HG03097 (cell line): ENCODE measurements around the gene F11R.
"Not testable (repeated sequence)": the region's sequence is repeated elsewhere in the genome, so short reads cannot be mapped to it uniquely, and the experiment has no call there.

Experiments used
- ATAC-seq: cut with Tn5 transposase; IDR thresholded peaks from one replicate; pipeline ENCODE4 v1.9.1; 2021; ENCODE audit not compliant: unreplicated experiment, low FRiP score

Gene F11R

GRCh38 chr1:161044908-161045735 lies 24.2 kb upstream of the F11R start:
- peak; percentile 33 for ATAC-seq

- ATAC-seq, result no peak
Observed at GRCh38 chr1:161044535-161044907, 23.6 kb upstream of the F11R start.

DNA sequence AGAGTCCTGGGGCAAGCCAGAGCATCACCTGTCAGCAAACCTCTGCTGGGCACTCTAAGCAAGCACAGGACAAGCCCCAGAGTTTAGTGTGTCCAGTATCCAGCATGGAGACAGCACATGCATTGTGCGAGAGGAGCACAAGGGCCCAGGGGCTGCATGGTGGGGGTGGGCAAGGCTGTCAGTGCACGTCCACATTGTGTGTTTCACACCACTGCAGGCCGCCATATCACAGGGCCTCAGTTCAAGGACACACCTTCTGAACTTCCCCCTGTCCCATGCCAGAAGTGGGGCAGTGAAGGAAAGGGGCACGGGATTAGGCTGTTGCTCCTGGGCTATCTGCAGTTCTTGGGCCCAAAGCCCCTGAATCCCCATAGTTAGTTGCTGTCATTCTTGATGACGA lies 18.6 kb upstream of the F11R start:
- no peak for ATAC-seq

DNA sequence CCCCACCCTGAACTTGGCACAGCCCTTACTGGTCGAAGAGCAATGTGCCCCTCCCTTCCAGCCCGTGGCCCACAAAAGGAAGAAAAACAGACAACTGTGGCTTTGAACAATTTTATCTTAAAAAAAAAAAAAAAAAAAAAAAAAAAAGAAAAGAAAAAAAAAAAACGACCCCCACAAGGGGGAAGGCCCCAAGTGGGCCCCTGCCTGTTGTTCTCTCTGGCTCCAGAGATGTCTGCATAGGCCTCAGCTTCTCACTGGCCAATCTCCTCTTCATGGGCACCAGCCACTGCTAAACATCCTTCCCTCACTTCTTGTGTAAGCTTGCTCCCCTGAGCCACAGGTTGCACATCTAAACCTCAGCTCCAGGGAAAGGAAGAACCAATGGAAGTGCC lies 18.2 kb upstream of the F11R start:
- no peak for ATAC-seq

DNA sequence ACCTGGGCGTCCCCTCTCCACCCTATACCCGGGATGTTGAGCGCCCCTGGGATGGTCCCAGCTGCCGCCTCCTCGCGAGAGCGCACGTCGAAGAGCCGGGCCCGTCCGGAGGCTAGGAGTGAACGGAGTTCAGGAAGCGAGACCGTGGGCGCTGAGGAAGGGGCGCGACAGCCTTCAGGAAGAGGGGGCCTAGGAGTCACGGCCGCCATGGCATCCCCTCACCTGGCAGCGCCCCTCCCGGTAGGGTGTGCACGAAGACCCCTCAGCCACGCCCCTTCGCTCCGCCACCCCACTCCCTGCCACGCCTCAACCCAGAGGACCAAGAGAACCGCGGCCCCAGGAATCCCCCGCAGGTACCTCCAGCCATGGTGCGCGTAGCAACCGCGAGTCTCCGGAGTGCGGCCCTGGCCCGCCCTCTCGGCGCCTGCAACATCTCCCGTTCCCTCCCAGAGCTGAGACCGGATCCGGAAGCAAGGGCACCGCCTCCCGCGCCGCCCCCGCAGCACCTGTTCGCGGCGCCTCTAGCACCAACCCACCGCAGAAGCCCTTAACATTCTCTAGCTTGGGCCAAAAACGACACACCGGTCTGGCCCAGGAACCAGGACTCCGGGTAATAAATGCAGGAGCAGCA lies 17.7 kb upstream of the F11R start, which contains the start of gene TSTD1:
Gene TSTD1 (minus strand): TSS at position 442 of the 631 bp plus-strand sequence. CDS start 75 bp downstream, at position 367.
- ATAC-seq, result peak; percentile 62

DNA sequence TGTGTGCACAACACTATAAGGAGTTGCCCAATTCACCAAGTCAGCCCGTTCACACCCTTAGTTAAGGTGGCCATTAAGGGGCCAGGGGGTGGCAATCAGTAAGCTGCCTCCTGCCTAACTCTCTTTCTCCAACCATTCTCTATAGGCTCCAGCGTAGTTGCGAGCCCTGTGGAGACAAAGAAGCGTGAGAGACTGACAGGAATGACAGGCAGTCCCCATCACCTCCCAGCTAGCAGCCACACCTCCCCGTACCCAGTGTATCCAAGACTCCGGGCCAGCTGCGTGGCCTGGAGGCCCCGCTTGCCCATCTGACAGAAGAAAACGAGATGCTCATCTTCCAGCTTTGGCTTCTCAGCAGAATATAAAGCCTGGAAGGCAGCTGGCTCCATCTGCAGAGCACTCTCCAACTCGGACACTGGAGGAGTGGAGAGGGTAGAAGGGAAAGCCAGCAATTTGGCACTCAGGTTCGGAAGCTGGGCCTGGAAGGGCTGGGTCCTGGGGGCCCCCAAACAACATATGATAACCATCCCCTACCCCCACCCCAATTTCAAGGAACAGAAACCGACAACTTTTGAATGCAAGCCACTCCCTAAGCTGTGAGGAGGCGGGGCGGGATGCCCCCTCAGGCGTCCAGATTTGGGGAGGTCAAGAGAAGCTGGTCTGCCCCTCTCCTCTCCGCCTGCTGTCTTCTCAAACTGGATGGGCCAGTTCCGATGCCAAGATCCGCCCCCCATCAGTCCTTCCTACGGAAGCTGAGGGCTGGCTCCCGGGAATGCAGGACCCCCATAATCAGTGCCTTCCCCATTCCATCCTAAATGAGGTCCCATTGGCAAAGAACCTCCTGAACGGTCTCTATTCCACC lies 16.9 kb upstream of the F11R start:
- no peak for ATAC-seq

DNA sequence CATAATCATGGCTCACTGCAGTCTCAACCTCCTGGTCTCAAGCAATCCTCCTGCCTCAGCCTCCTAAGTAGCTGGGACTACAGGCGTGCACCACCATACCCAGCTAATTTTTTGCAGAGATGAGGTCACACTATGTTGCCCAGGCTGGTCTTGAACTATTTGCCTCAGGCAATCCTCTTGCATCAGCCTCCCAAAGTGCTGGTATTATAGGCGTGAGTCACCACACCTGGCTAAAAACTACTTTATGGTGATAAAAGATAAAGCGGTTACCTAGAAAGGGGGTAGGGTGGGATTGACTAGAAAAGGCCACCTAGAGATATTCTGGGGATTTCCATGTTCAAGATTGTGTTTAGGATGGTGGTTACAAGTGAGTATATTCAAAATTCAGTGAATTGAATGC lies 12.8 kb upstream of the F11R start:
- no peak for ATAC-seq

GRCh38 chr1:161032409-161032808 lies 11.5 kb upstream of the F11R start:
- no peak for ATAC-seq

DNA sequence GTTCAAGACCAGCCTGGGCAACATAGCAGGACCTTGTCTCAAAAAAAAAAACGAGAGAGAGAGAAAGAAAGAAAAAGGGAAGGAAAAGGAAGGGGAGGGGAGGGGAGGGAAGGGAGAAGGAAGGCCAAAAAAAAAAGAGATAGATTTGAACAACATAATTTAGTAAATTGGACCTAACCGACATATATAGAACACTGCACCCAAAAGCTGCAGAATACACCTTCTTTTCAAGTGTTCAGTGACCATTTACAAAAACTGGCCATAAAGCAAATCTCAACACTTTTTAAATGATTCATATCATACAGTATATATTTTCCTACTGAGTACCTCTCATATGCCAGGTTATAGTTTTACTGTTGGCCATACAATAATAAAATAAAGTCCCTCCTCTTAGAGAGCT lies 10.9 kb upstream of the F11R start:
- no peak for ATAC-seq

DNA sequence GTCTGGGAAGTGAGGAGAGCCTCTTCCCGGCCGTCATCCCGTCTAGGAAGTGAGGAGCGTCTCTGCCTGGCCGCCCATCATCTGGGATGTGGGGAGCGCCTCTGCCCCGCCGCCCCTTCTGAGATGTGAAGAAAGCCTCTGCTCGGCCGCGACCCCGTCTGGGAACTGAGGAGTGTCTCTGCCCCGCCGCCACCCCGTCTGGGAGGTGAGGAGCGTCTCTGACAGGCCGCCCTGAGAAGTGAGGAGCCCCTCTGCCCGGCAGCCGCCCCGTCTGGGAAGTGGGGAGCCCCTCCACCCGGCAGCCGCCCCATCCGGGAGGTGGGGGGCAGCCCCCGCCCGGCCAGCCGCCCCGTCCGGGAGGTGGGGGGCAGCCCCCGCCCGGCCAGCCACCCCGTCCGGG lies 8.5 kb upstream of the F11R start:
- ATAC-seq, result not testable (repeated sequence)

DNA sequence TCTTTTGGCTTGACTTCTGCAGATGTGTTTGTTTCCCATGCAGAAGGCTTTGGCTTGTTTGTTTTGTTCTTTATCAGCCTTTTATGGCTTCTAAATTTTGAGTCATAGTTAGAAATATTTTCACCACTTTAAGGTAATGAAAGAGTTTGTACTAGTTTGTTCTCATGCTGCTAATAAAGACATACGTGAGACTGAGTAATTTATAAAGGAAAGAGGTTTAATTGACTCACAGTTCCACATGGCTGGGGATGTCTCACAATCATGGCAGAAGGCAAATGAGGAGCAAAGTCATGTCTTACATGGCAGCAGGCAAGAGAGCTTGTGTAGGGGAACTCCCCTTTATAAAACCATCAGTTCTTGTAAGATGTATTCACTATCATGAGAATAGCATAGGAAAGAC lies 6.0 kb upstream of the F11R start:
- not testable (repeated sequence) for ATAC-seq

DNA sequence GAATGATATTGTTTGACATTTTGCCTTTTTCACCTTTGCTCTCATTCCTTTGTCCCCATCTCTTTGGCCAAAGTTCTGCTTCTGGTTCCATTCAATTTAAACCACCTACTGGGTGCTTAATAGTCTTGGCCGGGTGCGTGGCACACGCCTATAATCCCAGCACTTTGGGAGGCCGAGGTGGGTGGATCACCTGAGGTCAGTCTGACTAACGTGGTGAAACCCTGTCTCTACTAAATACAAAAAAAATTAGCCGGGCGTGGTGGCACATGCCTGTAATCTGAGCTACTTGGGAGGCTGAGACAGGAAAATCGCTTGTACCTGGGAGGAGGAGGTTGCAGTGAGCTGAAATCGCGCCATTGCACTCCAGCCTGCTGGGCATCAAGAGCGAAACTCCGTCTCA lies 1.5 kb upstream of the F11R start:
- ATAC-seq, result not testable (repeated sequence)

- ATAC-seq, result no peak
Observed at GRCh38 chr1:161021970-161022353, 1.0 kb upstream of the F11R start.

- peak; percentile 68 for ATAC-seq
Observed at GRCh38 chr1:161021165-161021969, 415 bp upstream of the F11R start.

DNA sequence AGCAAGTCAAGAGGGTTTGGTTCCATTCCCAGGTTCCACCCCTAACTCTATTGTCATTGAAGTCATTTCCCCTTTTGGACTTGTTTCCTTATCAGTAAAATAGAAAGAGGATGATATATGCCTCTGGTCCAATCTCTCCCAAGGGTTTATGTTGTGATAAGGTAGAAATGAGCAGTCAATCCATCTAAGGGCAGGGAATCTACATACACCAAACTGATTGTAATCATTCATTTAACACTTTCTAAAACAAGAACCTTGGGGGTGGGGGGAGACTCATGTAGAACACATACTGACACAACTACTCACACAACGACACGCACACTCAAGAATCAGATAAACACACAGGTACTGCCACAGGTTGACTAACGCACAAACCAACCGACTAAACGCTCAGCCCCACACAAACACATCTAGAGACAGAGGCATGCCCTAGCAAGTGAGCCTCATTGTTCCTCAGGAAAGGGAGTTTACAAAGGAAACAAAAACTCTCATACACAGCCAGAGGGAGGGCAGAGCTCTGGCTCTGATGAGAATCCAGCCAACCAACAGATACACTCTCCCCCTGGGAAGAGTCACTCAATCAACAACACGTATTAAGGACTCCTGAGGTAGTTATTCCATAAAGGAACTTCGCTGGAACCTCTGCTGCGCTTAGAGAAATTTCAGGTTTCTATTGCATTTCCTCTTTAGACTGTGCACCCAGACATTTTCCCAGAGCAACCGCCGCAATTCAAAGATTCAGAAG lies 1.0 kb downstream of the F11R start:
- ATAC-seq, result no peak

GRCh38 chr1:161019111-161019660 lies 1.8 kb downstream of the F11R start:
- not testable (repeated sequence) for ATAC-seq

- no peak for ATAC-seq
Observed at GRCh38 chr1:161018631-161018930, 2.4 kb downstream of the F11R start.

DNA sequence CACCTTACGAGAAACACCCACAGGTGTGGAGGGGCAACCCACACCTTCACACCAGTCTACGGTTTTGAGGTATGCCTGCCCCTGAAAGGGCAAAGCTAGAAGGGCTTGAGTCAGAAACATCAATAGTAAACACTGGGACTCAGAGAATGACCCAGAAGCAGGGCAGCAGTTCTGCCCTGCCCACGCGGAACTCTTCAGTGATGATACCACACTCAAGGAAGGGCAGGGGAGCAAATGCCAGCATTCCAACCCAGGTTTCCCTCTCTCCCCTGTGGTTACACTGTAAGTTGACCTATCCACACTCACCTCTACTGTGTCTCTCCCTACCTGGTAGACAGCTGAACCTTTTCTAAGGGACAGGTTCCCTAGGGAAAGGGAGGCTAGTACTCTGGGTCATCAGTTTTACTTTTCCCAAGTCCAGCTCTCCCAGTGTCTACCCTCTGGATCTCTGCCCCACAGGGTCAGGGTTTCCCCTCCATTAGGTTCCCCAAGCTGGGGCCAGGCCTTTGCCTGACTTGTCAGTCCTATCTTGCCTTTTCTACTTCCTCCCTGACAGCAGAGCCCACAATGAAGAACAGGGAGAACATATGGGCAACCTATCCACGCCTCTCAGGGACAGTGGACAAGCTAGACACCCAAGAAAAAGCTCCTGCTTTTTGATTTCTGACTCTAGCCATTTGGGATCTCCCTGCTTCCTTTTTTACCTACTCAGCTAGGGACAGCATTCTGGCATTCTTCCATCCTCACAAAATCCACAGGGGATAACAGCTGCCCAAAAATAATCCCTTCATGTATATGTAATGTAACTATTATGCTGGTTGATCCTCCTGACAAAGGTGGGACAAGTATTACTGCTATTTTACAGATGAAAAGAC lies 3.0 kb downstream of the F11R start:
- ATAC-seq, result no peak

DNA sequence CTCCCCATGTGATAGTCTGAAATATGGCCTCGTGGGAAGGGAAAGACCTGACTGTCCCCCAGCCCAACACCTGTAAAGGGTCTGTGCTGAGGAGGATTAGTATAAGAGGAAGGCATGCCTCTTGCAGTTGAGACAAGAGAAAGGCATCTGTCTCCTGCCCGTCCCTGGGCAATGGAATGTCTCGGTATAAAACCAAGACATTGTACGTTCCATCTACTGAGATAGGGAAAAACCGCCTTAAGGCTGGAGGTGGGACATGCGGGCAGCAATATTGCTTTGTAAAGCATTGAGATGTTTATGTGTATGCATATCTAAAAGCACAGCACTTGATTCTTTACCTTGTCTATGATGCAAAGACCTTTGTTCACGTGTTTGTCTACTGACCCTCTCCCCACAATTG lies 3.8 kb downstream of the F11R start:
- not testable (repeated sequence) for ATAC-seq
